Lung microvascular endothelial cell (primary cell): ENCODE measurements around the gene GNA12. TPM values are rescaled to one million over a fixed set of nuclear protein-coding genes. Genes with fewer than 3 reads are reported as not detected.
"Not testable (repeated sequence)": the region's sequence is repeated elsewhere in the genome, so short reads cannot be mapped to it uniquely, and the experiment has no call there.

Experiments used
- DNase-seq, 2 donors: peaks; one replicate each; pipeline versions ENCODE4 v3.0.0 to v3.0.0-alpha.2; 2010; ENCODE audit warnings: low read depth in 2 of 2
- total RNA-seq: library from RNA; depleted of rRNA; stranded (reverse); fragments of >200 nt; gene quantifications from 2 replicates; pipeline ENCODE4 v1.2.1, GENCODE V29; 2014

Gene GNA12
- total RNA-seq, 1 donor from 2014 or later, result 27.2 TPM

DNA sequence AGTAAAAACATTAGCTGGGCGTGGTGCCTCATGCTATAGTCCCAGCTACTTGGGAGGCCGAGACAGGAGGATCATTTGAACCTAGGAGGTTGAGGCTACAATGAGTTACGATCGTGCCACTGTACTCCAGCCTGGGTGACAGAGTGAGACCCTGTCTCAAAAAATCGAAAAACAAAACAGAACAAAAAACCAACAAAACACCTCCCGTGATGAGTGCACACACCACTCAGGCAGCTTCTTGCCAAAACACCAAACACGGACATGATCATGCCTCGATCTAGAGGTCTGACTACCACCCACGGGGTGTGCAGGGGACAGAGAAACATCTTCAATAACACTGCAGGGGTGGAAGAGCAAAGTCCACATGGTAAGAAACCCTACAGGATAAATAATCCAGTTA lies 111.7 kb downstream of the GNA12 start:
- DNase-seq, result no peak

DNA sequence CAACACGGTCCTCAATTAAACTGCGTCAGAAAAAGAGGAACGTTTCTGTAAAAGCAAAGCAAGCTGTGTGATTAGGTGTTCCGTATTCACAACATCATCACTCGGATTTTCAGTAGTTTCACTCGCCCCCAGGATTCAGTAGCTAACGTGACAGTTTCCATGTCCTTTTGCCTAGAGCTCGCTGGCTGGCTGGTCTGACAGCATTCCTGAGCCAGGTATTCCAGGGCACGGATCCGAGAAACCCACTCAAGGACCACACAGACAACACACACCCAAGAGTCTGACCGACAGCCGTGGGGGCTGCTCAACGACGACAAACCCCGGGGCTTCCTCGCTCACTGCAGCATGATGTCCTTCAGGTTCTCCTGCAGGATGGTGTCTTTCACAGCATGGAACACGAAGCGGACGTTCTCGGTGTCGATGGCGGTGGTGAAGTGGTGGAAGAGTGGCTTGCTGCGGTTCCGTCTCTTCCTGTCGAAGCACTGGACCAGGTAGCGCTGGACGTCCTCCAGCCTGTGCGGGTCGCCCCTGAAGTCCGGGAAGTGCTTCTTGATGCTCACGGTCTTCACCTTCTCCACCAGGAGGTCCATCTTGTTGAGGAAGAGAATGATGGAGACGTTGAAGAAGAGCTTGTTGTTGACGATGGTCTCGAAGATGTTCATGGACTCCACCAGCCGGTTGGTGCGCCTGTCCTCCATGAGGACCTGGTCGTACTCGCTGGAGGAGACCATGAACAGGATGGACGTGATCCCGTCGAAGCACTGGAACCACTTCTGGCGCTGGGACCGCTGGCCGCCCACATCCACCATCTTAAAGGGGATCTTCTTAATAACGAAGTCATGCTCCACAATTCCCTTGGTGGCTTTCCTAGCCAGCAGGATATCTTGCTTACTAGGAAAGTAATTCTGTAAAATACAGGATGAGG lies 113.0 kb downstream of the GNA12 start:
- no peak for DNase-seq

DNA sequence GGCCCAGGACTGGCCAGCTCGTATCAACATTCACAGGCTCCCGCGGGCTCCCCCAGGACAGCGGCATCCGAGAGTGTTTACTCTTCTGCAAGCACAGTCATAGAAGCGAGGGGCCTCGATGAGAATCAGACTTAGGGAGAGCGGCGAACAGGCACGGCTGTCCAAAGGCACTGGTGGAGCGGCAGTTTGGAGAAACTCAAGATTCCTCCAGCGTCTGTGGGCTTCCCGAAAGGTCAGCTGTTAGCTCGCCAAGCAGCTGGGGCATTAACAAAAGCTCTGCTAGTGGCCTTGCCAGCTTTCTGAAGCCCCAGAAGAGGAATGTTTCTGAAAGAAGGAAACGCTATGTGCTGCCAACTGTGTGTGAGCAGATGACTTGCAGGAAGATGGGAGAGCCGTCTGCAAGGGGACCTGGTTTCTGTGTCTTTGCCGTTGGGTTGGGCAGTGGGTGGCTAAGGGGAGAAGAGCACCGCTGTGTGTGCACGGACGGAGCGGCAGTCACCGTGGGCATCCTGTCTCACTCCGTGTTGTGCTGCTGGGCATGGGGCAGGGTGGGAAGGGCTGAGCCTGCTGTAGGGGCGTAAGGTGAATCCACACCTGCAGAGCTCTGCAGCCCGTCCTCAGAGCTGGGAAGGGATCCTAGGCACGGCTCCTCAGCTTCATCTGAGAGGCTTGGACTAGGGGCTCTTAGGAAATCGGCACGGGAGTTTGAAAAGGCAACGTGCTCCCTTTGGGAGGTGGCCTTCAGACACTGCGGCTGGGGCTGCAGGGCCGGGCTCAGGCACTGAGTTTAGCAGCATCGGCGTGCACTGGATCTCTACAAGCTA lies 114.0 kb downstream of the GNA12 start:
- DNase-seq, result no peak

GRCh38 chr7:2729031-2729892 lies 114.8 kb downstream of the GNA12 start:
- no peak for DNase-seq

DNA sequence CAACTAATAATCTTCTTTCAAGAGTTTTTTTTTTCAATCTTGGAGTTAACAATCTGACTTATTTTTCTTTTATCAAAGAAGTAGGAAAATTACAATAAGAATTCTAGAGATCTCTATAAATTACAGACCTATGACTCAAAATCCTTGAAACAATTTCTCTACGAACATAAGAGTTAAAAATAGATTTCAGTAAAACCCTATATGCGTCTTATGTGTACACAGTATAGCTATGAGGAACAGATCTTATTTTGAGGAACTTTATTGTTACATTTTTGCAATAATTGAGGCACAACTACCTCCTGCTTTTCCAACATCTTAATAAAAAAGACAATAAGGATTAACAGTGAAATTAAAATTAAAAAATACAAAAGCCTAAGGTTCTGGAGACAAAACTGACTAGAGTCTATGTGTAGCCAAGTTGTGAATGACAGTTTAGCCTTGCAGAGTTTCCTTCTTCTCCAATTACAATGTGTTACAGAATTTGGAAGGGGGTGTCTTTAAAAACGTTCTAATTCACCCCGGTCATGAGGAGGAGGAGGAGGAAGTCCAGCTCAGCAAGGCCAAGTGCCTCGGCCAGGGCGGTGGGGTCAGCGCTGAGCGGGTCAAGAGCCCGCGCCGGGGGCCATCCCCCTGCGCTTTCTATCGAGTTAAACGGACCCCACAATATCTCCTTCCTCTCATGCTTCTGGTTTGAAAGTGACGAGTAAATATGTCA lies 115.6 kb downstream of the GNA12 start:
- no peak for DNase-seq

GRCh38 chr7:2727206-2727605 lies 116.9 kb downstream of the GNA12 start:
- DNase-seq, result not testable (repeated sequence)

GRCh38 chr7:2726316-2727018 lies 117.6 kb downstream of the GNA12 start:
- no peak for DNase-seq

DNA sequence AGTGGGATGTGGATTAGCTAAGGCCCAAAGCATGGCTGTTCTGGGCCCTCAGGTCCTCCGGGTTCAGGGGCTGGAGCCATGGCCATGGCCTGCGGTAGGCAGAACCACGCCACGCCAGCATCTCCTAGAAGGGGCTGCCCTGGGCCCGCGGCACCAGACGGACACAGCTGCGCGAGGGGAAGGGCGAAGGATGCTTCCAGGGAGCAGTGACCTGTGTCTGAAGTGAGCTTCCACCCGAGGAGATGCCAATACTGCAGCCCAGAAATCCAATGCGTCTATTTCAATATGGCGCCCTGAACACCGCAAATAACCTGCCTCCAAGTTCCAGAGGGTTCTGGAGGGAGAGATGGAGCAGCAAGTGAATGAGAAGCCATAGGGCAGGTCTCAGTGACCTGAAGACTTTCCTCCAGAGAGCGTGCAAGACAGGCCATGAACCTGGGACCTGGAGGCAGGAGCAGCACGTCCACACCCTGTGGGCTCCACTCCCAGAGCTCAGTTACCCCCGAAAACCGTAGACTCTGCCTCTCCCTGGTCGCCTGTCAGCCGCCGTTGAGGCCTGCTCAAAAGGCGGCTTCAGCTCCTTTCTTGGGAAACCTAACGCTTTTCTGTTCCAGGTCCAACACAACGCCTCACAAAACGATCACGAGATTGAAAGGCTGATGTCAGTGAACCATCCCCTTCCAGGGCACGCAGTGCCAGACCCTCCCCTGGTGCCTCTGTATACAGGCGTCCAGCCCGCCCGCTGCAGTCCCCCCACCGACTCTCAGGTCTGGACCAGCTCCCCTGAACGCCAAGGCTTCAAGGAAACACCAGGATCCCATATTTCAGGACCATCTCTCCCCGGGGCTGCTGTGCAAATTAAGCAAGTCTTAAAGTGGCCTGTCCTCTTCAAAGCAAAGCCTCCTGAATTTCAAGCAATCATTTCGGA lies 118.7 kb downstream of the GNA12 start:
- DNase-seq, result no peak

DNA sequence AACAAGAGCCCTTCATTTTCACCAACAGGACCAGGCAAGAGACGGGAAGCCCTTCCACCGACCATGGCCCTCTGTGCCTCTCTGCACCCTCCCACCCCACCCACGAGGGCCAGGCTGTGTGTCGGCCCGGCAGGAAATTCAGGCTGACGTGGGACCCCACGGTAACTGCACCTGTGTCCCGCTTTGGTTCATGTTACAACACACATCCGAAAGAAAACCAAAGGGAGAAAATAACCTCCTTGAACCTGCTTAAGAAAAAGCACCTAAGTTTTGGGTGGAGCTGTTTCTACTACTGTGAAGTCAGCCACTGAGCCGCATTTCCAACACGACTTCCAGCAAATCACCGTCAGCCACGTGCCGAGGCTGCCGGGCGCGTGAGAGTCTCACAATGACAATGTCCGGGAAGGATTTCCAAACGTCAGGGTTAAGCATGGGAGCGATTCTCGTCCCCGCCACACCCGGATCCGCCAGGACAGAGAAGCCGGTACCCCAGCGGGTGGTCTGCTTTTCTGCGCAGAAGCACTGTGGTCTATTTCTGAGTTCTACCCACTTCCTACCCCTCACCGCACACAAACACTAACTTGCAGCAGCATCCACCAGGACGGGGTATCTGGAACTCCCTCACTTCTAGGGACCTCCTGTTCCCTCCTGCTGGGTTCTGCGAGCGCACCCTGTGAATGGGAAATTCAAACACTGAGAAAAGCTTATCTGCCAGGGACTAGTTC lies 119.5 kb downstream of the GNA12 start:
- no peak for DNase-seq

- DNase-seq, result not testable (repeated sequence)
Observed at GRCh38 chr7:2724036-2724435, 120.1 kb downstream of the GNA12 start.

- DNase-seq, result no peak
Observed at GRCh38 chr7:2723138-2723850, 120.8 kb downstream of the GNA12 start.

DNA sequence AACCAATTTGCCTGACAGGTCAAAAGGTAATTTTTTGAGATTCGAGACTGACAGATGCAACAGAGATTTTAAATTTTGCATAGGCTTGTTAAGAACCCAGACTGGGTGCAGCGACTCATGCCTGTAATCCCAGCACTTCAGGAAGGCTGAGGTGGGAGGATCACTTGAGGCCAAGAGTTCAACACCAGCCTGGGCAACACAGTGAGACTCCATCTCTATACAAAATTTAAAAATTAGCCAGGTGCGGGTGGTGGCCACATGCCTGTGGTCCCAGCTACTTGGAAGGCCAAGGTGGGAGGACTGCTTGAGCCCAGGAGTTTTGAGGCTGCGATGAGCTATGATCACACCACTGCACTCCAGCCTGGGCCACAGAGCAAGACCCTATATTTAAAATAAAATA lies 121.5 kb downstream of the GNA12 start:
- no peak for DNase-seq

GRCh38 chr7:2721842-2722241 lies 122.3 kb downstream of the GNA12 start:
- no peak for DNase-seq

DNA sequence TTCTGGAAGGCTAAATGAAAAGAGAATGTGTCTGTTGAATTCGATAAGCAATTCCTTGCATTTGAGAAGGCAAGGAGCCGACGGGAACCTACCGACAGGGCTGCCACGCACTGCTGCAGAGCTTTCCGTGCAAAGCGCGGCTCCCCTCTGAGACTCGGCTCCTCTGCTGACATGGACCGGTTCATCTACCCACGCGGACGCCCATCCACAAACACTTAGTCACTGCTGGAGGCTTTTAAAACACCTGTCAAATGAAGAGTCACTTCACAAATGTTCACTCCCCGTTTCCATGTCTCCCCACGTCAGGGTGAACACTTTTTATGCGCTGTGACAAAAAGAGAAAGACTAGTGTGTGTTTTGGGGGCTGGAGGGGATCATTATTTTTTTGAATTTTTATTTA lies 124.1 kb downstream of the GNA12 start:
- DNase-seq, result no peak

DNA sequence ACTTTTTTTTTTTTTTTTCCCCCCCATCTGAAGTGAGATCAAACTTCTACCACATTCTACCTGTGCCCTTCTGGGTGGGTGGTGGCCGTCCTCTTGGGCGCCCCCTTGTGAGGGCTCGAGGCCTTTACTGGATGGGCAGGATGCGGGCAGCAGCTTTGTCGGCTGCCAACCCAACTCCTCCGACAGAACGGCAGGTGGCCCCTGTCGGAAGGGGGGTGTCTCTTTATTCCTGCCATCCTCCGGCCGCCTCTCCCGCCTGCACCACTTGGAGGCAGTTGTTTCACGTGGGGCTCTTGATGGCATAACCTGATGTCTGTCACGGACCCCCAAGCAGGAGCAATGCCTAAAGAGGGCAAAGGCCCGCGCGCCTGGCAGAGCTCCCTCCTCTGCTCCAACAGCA lies 125.1 kb downstream of the GNA12 start:
- peak in 1 of 2 donors; percentile 36 for DNase-seq

- DNase-seq, result no peak
Observed at GRCh38 chr7:2718296-2718965, 125.7 kb downstream of the GNA12 start.
